Prostate gland (tissue), 2 donors: ENCODE measurements around the gene C10orf90.

Experiments
- POLR2A ChIP-seq: fragments of 450-650 bp; IDR thresholded peaks from one replicate; pipeline ENCODE4 v1.6.1; 2016; ENCODE audit warnings: antibody characterized with exemption, mild to moderate bottlenecking
- POLR2AphosphoS5 ChIP-seq: sonication (generic); formaldehyde crosslinking; IDR thresholded peaks from one replicate; pipeline ENCODE4 v1.6.1; 2017; ENCODE audit warnings: antibody characterized with exemption
- TF ChIP-seq, protein P1 (sequence below), 4 experiments: fragments of 200-600 bp in 2 of 4; fragments of 450-650 bp in 2 of 4; sonication (generic) in 2 of 4; IDR thresholded peaks; 1 replicate in 3 of 4; 2 replicates in 1 of 4; pipeline ENCODE4 v1.5.1; 2016 to 2019; ENCODE audit warnings: antibody characterized with exemption in 4 of 4, mild to moderate bottlenecking in 2 of 4, moderate library complexity in 2 of 4

DNA sequence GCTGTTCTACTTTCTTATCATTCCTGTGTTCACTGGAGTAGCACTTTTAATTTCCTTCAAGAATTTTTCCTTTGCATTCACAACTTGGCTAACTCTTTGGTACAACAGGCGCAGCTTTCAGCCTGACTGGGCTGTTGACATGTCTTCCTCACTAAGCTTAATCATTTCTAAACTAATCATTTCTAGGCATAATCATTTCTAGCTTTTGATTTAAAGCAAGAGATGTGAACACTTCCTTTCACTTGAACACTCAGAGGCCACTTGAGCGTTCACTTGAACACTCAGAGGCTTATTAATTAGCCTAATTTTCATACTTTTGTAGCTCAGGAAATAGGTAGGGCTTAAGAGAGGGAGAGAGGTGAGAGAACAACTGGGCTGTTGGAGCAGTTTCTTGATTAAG, 15.9 kb downstream of the C10orf90 start:
- TF ChIP-seq, protein P1, sequence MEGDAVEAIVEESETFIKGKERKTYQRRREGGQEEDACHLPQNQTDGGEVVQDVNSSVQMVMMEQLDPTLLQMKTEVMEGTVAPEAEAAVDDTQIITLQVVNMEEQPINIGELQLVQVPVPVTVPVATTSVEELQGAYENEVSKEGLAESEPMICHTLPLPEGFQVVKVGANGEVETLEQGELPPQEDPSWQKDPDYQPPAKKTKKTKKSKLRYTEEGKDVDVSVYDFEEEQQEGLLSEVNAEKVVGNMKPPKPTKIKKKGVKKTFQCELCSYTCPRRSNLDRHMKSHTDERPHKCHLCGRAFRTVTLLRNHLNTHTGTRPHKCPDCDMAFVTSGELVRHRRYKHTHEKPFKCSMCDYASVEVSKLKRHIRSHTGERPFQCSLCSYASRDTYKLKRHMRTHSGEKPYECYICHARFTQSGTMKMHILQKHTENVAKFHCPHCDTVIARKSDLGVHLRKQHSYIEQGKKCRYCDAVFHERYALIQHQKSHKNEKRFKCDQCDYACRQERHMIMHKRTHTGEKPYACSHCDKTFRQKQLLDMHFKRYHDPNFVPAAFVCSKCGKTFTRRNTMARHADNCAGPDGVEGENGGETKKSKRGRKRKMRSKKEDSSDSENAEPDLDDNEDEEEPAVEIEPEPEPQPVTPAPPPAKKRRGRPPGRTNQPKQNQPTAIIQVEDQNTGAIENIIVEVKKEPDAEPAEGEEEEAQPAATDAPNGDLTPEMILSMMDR (IDR thresholded peaks at IDR 0.05): no peak
- TF ChIP-seq POLR2A (no peak), POLR2AphosphoS5 (no peak)
